SU-DHL-6 (cell line): Measurements from ENCODE around the gene ARHGEF17.

Experiments used
- H2AFZ ChIP-seq: fragments of 200-600 bp; sonication (generic); 2 replicates; pipeline ENCODE4 v1.6.1; 2014; ENCODE audit warnings: low read depth, mild to moderate bottlenecking, moderate library complexity, mixed read lengths, antibody characterized with exemption, low read length; ENCODE audit not compliant: severe bottlenecking
- H3F3A ChIP-seq: fragments of 200-600 bp; shearing (Covaris generic); 2 replicates; pipeline ENCODE4 v1.6.0; 2016; ENCODE audit warnings: antibody characterized with exemption, mild to moderate bottlenecking; ENCODE audit not compliant: insufficient read depth
- H3K27ac ChIP-seq: fragments of 200-600 bp; sonication (generic); 2 replicates; pipeline ENCODE4 v1.5.1; 2016; ENCODE audit warnings: low read depth, mild to moderate bottlenecking, low read length, moderate library complexity, mixed read lengths
- H3K27me3 ChIP-seq: fragments of 200-600 bp; sonication (generic), shearing (Covaris generic); 2 replicates; pipeline ENCODE4 v1.6.0; 2014; ENCODE audit warnings: mild to moderate bottlenecking, low read length
- H3K36me3 ChIP-seq: fragments of 200-600 bp; sonication (generic); 2 replicates; pipeline ENCODE4 v1.6.1; 2014; ENCODE audit warnings: mild to moderate bottlenecking, low read length, mixed read lengths
- H3K4me2 ChIP-seq: fragments of 300-600, 200-600 bp; shearing (Covaris generic), sonication (generic); 2 replicates; pipeline ENCODE4 v1.6.0; 2014; ENCODE audit warnings: low read length, low read depth, mild to moderate bottlenecking; ENCODE audit not compliant: poor library complexity, severe bottlenecking
- H3K4me3 ChIP-seq: fragments of 200-600 bp; sonication (generic); 2 replicates; pipeline ENCODE4 v1.5.1; 2014; ENCODE audit warnings: antibody characterized with exemption, low read length, mild to moderate bottlenecking, mixed read lengths; ENCODE audit not compliant: insufficient read depth, poor library complexity, severe bottlenecking
- H3K79me2 ChIP-seq: fragments of 200-600 bp; sonication (generic); 2 replicates; pipeline ENCODE4 v1.6.1; 2014; ENCODE audit warnings: mild to moderate bottlenecking, low read length, moderate library complexity; ENCODE audit not compliant: insufficient read depth
- H3K9ac ChIP-seq: fragments of 200-600 bp; sonication (generic); 2 replicates; pipeline ENCODE4 v1.7.0; 2014; ENCODE audit warnings: mild to moderate bottlenecking, low read length
- H3K9me2 ChIP-seq: fragments of 200-600 bp; sonication (generic); replicated peaks from 2 replicates; pipeline ENCODE4 v1.6.1; 2014; ENCODE audit warnings: low read length; ENCODE audit not compliant: insufficient read depth
- H3K9me3 ChIP-seq: fragments of 200-600 bp; sonication (generic); 2 replicates; pipeline ENCODE4 v1.6.1; 2014; ENCODE audit warnings: low read length, mixed read lengths; ENCODE audit not compliant: insufficient read depth
- H4K20me1 ChIP-seq: fragments of 200-600 bp; sonication (generic); 2 replicates; pipeline ENCODE4 v1.6.1; 2014; ENCODE audit warnings: low read depth, mild to moderate bottlenecking, antibody characterized with exemption, low read length, moderate library complexity, mixed read lengths
- EZH2phosphoT487 ChIP-seq: fragments of 200-600 bp; sonication (generic), shearing (Covaris generic); conservative IDR thresholded peaks from 2 replicates; pipeline ENCODE4 v1.6.1; 2018; ENCODE audit warnings: mild to moderate bottlenecking, antibody characterized with exemption, low read length, moderate library complexity, mixed read lengths
- TF ChIP-seq, protein P1 (sequence below): fragments of 200-600 bp; sonication (generic); IDR thresholded peaks from one replicate; pipeline ENCODE4 v1.5.1; 2017; ENCODE audit warnings: antibody characterized with exemption, mild to moderate bottlenecking, low read length, moderate library complexity; ENCODE audit not compliant: insufficient read depth, poor library complexity, severe bottlenecking

ARHGEF17 gene

GRCh38 chr11:73366953-73367352, 58.9 kb downstream of the ARHGEF17 start:
- TF ChIP-seq EZH2phosphoT487, result no peak
- TF ChIP-seq, protein P1, sequence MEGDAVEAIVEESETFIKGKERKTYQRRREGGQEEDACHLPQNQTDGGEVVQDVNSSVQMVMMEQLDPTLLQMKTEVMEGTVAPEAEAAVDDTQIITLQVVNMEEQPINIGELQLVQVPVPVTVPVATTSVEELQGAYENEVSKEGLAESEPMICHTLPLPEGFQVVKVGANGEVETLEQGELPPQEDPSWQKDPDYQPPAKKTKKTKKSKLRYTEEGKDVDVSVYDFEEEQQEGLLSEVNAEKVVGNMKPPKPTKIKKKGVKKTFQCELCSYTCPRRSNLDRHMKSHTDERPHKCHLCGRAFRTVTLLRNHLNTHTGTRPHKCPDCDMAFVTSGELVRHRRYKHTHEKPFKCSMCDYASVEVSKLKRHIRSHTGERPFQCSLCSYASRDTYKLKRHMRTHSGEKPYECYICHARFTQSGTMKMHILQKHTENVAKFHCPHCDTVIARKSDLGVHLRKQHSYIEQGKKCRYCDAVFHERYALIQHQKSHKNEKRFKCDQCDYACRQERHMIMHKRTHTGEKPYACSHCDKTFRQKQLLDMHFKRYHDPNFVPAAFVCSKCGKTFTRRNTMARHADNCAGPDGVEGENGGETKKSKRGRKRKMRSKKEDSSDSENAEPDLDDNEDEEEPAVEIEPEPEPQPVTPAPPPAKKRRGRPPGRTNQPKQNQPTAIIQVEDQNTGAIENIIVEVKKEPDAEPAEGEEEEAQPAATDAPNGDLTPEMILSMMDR, result no peak
- Histone ChIP-seq H2AFZ (no peak overlapping the region), H3K27ac (no peak overlapping the region), H3K4me3 (no peak overlapping the region), H3K4me2 (no peak overlapping the region), H3K9me3 (no peaks in the 10 kb centered on the region), H3K27me3 (no peaks in the 10 kb centered on the region), H3K9ac (no peak overlapping the region), H3K79me2 (no peaks in the 10 kb centered on the region), H4K20me1 (no peaks in the 10 kb centered on the region), H3K36me3 (no peaks in the 10 kb centered on the region), H3K9me2 (no peaks in the 10 kb centered on the region), H3F3A (no peaks in the 10 kb centered on the region)

DNA sequence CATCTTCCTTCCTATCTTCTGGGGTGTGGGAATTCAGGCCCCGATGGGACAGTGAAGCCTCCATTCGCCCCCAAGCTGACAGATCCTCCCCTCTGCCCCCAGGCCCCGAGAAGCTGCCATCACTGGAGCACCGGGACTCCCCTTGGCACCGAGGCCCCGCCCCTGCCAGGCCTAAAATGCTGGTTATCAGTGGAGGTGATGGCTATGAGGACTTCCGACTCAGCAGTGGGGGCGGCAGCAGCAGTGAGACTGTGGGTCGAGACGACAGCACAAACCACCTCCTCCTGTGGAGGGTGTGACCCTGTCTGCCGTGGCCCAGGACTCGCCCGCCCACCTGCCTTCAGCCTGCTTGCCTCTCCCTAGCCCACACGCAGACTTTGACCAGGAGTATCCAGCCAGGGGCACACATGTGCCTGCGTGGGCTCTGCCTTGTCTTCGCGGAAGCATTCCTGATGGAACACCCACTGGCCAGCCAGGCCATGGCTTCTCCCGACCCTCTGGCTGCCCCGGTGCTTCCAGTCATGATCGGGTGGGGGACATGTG, 59.5 kb downstream of the ARHGEF17 start:
- no peaks in the 10 kb centered on the region for H4K20me1 ChIP-seq
- no peaks in the 10 kb centered on the region for H3K79me2 ChIP-seq
- TF ChIP-seq, protein P1, result no peak
- no peak for TF ChIP-seq EZH2phosphoT487
- H3K9ac ChIP-seq, result no peak overlapping the region
- H3K27me3 ChIP-seq, result no peaks in the 10 kb centered on the region
- no peak overlapping the region for H3K4me2 ChIP-seq
- H3K9me3 ChIP-seq, result no peaks in the 10 kb centered on the region
- no peak overlapping the region for H3K4me3 ChIP-seq
- H2AFZ ChIP-seq, result no peak overlapping the region
- no peak overlapping the region for H3K27ac ChIP-seq
- H3K9me2 ChIP-seq, result no peaks in the 10 kb centered on the region
- H3F3A ChIP-seq, result no peaks in the 10 kb centered on the region
- no peaks in the 10 kb centered on the region for H3K36me3 ChIP-seq

DNA sequence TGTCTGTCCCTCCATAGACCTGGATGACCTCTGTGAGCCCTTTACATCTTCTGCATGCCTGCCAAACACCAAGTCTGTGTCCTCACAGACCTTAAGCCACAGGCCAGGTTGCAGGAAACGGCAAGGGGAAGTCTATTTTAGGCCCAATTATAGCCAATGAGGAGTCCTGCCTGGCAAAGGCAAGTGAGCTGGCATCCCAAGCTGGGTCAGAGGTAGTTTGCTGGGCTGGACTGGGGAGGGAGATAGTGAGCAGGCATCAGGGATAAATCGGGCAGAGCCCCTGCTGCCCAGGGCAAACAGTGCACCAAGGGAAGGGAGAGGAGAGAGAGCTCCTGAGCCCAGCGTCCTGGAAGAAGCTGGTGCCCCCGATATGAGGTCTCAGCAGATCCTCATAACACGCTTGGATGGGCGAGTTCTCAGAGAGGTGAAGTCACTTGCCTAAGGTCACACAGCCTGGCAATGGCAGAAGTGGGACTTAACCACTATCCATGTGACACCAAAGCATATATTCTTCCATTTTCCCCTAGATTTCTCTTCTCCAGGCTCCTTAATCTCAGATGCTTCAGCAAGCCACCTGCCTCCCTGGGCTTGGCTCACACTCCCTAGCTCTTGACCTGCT, 64.4 kb downstream of the ARHGEF17 start:
- Histone ChIP-seq H3K36me3 (no peaks in the 10 kb centered on the region), H3K9ac (no peak overlapping the region), H3K79me2 (peaks cover 10% of the 10 kb centered on the region), H4K20me1 (no peaks in the 10 kb centered on the region), H3K4me3 (no peak overlapping the region), H3K9me3 (no peaks in the 10 kb centered on the region), H3K4me2 (no peak overlapping the region), H2AFZ (no peak overlapping the region), H3K9me2 (no peaks in the 10 kb centered on the region), H3K27ac (no peak overlapping the region), H3K27me3 (no peaks in the 10 kb centered on the region), H3F3A (no peaks in the 10 kb centered on the region)
- TF ChIP-seq, protein P1, result no peak
- no peak for TF ChIP-seq EZH2phosphoT487
